Measurements from ENCODE around the gene ADRA2B. TPM values are rescaled to one million over a fixed set of nuclear protein-coding genes. Genes with fewer than 3 reads are reported as not detected.

The ADRA2B gene
- total RNA-seq, 2 donors from 2014 or later = 0.54 to 0.90 TPM

DNA sequence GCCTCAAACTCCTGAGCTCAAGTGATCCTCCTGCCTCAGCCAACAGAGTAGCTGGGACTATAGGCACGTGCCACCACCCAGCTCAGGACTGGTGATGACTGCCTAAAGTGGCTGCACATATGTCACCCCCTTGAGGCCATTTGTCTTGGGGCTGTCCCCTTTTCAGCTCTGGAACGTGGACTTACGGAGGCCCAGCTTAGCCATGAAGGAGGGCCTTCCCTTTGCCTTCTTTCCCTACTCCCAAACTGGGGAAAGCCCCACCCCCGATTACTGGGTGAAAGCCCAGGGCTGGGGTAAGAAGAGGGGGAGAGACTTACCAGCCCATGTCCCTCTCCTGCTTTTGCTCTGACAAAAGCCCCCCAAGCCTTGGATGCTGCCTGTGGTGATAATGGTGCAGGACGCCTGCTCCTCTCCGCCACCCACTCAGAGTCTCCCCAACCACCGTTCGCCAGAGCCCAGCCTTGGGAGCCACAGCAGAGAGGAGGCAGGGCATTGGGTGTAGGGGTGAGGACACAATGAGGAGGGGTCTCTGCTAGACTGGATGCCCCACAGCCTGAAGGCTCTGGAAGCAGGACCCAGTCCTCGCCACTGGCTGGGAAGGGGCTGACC lies 31.3 kb upstream of the ADRA2B start:
- intact Hi-C loops (cut with DNase I) = loop anchor here (5.0 kb wide), 1 partner anchor 115 kb away; no protein-coding TSS in a partner anchor
- no peak for DNase-seq

DNA sequence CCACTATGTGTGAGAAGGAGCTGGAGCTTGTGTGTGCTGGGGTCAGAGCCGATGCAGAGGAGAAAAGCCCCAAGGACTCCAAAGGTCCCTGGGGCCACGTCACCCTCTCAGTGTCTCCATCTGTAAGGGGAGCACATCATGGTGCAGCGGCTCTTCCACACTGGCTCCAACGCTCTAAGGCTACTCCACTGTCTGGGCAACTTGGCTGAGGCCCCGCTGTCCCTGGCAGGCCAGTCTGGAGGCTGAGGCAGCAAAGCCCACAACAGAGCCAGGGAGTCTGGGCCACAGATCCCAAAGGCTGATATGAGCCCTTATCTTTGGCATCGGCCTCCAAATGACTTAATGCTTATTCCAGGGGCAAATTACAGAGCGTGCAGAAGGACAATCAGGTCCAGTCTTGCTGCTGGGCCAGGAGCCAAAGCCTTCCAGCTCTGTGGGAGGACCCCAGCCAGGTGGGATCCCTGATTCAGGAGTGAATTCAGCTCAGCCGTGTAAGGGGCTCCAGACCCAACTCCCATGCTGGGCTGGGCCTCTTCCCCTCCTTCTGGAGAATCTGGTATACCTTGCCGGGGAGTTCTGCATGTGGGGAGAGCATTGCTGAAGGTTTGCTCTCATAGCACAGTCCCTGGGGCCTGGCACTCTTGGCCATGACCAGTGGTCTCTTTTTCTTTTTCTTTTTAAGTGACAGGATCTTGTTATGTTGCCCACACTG lies 30.7 kb upstream of the ADRA2B start:
- intact Hi-C loops (cut with DNase I) = loop anchor here (5.0 kb wide), 1 partner anchor 115 kb away; no protein-coding TSS in a partner anchor
- H3K4me3 ChIP-seq = no peak overlapping the region
- no peaks in the 10 kb centered on the region for H3K36me3 ChIP-seq
- no peak for DNase-seq
- H3K9ac ChIP-seq (ENCODE audit: low read depth in 2 of 2, low read length in 2 of 2) = peak overlapping the region in 1 of 2 donors; percentile 28
- H3K4me1 ChIP-seq = no peaks in the 10 kb centered on the region
- TF ChIP-seq, protein P1, sequence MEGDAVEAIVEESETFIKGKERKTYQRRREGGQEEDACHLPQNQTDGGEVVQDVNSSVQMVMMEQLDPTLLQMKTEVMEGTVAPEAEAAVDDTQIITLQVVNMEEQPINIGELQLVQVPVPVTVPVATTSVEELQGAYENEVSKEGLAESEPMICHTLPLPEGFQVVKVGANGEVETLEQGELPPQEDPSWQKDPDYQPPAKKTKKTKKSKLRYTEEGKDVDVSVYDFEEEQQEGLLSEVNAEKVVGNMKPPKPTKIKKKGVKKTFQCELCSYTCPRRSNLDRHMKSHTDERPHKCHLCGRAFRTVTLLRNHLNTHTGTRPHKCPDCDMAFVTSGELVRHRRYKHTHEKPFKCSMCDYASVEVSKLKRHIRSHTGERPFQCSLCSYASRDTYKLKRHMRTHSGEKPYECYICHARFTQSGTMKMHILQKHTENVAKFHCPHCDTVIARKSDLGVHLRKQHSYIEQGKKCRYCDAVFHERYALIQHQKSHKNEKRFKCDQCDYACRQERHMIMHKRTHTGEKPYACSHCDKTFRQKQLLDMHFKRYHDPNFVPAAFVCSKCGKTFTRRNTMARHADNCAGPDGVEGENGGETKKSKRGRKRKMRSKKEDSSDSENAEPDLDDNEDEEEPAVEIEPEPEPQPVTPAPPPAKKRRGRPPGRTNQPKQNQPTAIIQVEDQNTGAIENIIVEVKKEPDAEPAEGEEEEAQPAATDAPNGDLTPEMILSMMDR (IDR thresholded peaks at IDR 0.05) = no peak
- peak overlapping the region; percentile 57 for H3K27ac ChIP-seq
- H3K27me3 ChIP-seq = no peaks in the 10 kb centered on the region
- no peaks in the 10 kb centered on the region for H3K9me3 ChIP-seq

More for the DNA sequence above, 31.3 kb upstream of the ADRA2B start:
- Histone ChIP-seq H3K36me3 (no peaks in the 10 kb centered on the region), H3K9ac (ENCODE audit: low read depth in 2 of 2, low read length in 2 of 2) (no peak overlapping the region), H3K27ac (no peak overlapping the region), H3K4me1 (no peaks in the 10 kb centered on the region), H3K27me3 (no peaks in the 10 kb centered on the region), H3K9me3 (no peaks in the 10 kb centered on the region), H3K4me3 (no peak overlapping the region)
- TF ChIP-seq, protein P1 (IDR thresholded peaks at IDR 0.05) = no peak

DNA sequence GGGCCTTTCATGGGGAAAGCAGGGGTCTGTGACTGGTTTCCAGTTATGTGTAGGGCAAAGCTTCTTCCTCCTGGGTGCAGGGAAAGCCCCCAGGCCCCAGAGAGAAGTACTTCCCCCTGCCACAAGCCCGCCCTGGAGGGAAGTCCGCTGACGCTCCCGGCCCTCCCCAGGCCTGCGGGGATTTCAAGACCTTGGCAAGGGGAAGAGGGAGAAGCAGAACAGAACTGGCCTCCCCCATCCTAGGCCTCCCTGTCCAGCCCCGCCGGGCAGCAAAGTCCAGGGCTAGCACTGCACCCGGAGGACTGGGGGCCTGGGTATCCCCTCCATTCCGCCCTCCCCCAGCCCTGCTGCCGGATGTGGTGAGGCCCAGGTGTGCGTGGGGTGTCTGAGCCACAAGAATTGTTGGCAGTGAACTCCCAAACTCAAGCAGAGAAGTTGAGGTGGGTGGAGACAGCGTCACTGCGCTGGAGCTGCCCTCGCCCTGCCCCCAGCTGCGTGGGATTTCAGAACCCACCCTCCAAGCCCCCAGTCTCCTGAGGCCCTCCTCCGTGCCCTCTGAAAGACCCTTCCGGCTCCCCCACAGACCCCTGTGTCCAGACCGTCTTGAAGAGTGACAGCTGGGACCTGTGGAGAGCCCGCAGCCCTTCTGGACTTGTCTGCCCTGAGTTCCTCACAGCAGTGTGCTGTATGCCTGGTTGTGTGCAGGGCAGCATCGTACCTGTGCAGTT lies 29.9 kb upstream of the ADRA2B start:
- Histone ChIP-seq H3K27ac (peak overlapping the region; percentile 57), H3K4me3 (no peak overlapping the region), H3K27me3 (no peaks in the 10 kb centered on the region), H3K9me3 (no peaks in the 10 kb centered on the region), H3K4me1 (no peaks in the 10 kb centered on the region), H3K9ac (ENCODE audit: low read depth in 2 of 2, low read length in 2 of 2) (peak overlapping the region; percentile 51 to 58), H3K36me3 (no peaks in the 10 kb centered on the region)
- DNase-seq = no peak
- intact Hi-C loops (cut with DNase I) = loop anchor here (5.0 kb wide), 1 partner anchor 116 kb away; no protein-coding TSS in a partner anchor
- TF ChIP-seq, protein P1 (IDR thresholded peaks at IDR 0.05) = no peak

DNA sequence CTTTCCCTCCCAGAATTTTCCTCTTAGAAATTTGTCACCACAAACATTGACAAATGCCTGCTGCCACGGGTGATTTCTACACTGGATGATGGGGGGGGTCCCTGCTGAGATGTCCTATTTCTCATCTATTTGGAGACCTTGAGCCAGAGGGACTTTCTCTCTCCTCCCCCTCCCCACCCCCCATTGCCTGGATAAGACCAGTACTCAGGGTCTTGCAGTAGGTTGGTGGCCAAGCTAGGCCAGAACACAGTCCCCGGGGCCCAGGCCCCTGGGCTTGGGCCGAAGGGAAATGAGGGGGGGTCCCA lies 29.4 kb upstream of the ADRA2B start:
- Histone ChIP-seq H3K27me3 (no peaks in the 10 kb centered on the region), H3K4me3 (peak overlapping the region; percentile 47), H3K4me1 (no peaks in the 10 kb centered on the region), H3K36me3 (no peaks in the 10 kb centered on the region), H3K9me3 (no peaks in the 10 kb centered on the region), H3K27ac (peak overlapping the region; percentile 57), H3K9ac (ENCODE audit: low read depth in 2 of 2, low read length in 2 of 2) (peak overlapping the region; percentile 51 to 75)
- intact Hi-C loops (cut with DNase I) = loop anchor here (5.0 kb wide), 1 partner anchor 117 kb away; no protein-coding TSS in a partner anchor
- DNase-seq = no peak
- TF ChIP-seq, protein P1 (IDR thresholded peaks at IDR 0.05) = no peak

DNA sequence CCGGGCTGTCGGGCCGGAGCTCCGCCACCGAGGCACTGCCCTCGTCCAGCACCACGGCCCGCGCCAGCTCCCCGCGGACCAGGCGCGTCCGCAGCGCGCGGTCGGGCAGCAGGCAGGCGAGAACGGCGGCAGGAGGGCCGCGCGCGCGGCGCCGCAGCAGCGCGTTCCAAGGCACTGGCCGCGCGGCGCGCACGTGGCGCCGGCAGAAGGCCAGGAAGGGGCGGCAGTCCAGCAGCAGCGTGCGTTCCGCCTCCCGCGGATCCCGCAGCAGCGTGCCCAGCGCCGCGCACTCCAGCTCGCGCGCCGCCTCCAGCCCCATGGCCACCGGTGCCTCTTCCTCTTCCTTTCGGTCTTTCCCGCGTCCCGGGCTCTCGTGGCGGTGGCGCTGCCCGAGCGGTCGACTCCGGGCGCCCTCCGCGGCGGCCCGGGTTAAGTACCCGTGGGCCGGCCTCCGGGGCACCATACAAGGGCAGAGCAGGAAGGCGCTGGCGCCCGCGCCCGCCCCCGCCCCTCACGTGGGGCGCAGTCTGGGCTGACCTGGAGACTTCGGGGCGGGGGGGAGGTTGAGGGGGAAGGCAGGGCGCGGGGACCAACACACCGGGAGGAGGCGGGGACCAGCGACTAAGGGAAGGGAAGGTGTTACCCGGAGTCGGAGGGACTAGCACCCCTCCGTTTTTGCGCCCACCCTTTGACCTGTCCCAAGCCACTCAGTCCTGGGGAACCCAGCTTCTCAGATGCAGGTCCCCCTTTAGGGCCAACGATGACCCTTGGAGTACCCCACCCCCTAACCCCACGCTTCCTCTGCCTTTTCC lies 28.9 kb upstream of the ADRA2B start, which contains the start of gene DUSP2:
DUSP2 (minus strand) TSS at position 405 of the 812 bp plus-strand sequence; CDS start at position 319, 86 bp downstream.
- H3K9me3 ChIP-seq = no peaks in the 10 kb centered on the region
- peak within 1 kb of the TSS; percentile 47 for H3K4me3 ChIP-seq
- H3K4me1 ChIP-seq = no peaks in the 10 kb centered on the region
- H3K36me3 ChIP-seq = no peaks in the 10 kb centered on the region
- H3K27ac ChIP-seq = peak within 1 kb of the TSS; percentile 57
- peak within 1 kb of the TSS; percentile 55 to 81 for H3K9ac ChIP-seq (ENCODE audit: low read depth in 2 of 2, low read length in 2 of 2)
- DNase-seq = peak; percentile 79
- H3K27me3 ChIP-seq = no peaks in the 10 kb centered on the region
- TF ChIP-seq, protein P1 (IDR thresholded peaks at IDR 0.05) = no peak
- intact Hi-C loops (cut with DNase I) = loop anchor here (5.0 kb wide), 1 partner anchor 117 kb away; no protein-coding TSS in a partner anchor

Measured in colonic mucosa (tissue), 4 donors.